GM18909 (cell line): ENCODE measurements around the gene GBX1.

Experiments used
- ATAC-seq: cut with Tn5 transposase; IDR thresholded peaks from one replicate; pipeline ENCODE4 v1.9.1; 2021; ENCODE audit warnings: mild to moderate bottlenecking; ENCODE audit not compliant: unreplicated experiment, poor library complexity

GBX1 gene

DNA sequence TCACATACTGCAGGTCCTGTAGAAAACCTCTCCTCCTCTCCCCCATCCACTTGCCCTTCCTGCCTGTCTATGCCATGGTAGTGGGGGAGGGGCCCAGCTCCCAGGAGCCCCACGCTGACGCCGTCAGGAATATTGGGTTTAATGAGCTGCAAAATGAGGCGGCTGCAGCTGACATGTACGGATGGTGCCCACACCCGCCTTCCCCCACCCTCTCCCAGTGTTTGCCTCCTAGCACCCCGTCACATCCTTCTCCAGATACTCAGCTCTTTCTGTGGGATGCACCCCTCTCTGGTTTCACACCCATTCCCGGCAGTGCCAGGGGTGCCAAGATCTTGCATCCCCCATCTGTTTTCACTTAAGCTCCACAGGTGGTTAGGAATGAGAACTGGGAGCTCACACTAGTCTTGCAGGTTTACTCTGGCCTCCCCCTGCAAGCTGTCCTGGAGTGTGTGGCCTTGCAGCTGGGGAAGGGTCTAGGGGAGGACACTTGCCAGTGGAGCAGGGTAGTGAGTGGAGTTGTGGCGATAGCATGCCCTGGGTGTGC, 26.1 kb downstream of the GBX1 start:
- ATAC-seq = no peak

DNA sequence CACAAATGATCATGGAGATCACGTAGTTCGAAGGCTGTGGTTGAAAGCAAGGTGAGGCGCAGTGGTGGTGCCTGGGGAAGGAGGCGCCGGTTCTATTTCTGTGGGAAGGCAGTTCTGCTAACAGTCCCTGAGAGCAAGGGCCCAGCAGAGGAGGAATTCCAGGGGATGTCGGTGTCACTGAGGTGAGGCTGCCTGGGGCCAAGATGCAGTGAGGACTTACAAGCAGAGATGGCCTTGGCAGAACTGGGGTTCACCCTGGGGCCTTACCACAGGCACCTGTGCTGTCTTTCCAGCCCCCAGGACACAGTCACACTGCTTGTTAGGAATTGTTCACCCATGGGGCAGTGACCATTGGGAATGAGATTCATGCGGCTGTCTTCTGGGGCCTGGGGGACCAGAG, 26.7 kb downstream of the GBX1 start:
- ATAC-seq = no peak

DNA sequence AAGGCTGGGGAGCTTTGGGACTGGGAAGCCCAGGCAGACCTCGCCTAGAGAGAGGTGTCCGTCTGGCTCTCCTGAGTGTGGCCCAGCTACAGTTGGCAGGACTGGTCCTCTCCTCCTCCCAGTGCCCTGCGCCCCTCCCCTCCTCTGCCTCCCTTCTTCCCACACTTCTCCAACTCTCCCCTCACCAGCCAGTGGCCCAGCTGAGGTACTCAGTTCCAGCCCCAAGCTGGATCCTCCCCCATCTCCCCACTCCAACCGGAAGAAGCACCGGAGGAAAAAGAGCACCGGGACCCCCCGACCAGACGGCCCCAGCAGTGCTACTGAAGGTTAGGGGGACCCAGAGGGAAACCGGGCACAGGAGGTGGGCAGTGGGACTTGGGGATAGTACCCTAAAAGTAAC, 27.7 kb downstream of the GBX1 start:
- ATAC-seq = no peak

DNA sequence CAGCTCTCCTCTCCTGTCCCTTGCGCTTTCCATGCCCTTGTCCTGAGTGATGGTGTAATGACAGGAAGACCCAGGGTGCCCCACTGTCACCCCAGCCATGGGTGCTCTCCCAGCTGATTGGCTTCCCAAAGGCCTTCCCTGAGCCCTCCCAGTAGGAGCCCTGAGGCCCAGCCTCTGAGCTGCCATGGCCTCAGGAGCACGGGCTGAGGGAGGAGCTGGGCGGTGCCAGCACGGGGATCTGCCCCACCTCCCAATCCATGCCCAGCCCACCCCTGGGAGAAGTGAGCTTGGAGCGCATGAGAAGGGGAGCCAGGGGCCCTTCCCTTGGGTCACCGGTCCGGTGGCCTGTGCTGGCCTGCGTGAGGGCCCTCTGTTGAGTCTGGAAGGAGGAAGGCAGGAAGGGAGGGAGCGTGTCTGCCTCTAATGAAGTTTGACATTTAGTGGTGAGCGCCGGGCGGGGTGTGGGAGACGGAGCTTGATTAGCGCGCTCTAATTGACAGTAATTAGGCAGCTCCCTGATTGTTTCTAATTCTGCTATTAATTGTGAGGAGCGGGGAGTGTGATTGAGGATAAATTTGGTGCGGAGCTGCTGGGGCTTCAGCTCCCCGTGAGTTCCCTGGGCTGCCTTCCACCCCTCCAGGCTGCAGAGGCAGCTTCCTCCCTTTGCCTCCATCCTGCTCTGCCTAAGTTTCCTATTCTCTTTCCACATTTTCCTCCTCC, 28.3 kb downstream of the GBX1 start:
- no peak for ATAC-seq

DNA sequence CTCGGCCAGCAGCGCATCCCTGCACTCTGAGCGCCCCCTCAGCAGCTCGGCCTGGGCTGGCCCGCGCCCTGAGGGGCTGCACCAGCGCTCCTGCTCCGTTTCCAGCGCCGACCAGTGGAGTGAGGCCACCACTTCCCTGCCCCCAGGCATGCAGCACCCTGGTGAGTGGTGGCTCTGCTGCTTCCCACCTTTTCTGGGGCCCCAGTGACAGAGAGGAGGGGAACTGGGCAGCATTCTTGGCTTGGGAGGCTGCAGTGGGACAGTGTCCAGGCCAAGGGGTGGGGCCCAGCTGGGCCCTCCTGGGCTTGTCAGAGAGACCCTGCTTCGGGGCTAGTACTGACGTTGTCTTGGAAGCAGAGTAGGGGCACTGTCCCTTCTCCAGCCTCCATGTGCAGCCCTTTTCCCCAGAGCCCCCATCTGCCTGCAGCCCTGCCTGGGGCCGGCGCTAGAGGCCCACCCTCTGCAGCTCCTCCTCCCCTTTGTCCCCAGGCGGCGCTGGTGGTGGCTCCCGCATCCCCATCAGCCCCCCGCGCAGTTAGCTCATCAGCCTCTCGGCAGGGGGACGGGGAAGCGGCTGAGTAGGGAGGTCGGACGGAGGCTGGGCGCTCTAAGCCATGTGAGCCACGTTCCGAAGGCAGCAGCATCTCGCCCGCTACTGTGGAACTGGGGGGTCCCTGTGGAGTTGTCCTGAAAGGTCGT, 29.2 kb downstream of the GBX1 start:
- ATAC-seq = no peak

DNA sequence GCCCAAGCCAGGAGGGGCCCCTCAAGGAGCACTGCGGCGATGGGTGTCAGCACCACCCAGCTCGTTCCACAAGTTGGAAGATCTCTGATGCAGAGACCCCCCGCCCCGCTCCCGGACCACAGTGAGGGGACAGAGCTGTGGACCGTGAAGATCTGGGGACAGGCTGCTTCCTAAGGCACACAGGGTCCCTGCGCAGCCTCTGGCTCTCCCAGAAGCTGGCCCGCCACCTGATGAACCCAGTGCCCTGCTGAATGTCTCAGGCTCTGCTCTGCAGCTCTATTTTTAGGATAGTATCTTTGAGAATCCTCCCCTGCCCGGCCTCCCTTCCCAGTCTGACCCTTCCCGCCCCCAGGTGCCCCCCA, 29.7 kb downstream of the GBX1 start:
- ATAC-seq = no peak

DNA sequence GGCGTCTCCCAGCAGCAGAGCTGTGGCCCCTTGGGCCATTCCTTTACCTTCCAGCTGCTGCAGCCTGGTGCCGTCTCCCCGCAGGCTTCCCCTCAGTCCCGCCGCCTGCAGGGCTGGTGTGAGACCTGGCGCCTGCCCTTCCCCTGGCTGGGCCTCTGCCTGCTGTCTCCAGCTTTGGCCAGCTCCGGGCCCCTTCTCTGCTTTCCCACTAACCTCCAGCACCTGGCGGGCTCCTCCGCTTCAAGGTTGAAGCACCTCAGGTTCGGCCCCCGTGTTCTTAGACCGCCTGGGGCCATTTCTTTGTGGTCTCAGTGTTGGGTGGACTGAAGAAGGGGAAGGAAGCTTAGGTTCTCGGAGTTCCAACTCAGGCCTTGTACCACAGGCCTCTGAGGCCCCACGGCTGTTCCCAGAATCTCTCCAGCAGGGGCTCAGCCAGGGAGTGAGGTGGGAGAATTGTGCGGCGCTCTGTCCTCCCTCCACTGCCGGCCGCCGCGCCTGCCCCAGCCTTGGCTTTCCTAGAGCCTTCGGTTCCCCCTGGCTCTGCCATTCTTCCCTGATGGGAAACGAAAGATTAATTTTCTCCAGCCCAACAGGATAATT, 30.3 kb downstream of the GBX1 start:
- ATAC-seq = no peak

DNA sequence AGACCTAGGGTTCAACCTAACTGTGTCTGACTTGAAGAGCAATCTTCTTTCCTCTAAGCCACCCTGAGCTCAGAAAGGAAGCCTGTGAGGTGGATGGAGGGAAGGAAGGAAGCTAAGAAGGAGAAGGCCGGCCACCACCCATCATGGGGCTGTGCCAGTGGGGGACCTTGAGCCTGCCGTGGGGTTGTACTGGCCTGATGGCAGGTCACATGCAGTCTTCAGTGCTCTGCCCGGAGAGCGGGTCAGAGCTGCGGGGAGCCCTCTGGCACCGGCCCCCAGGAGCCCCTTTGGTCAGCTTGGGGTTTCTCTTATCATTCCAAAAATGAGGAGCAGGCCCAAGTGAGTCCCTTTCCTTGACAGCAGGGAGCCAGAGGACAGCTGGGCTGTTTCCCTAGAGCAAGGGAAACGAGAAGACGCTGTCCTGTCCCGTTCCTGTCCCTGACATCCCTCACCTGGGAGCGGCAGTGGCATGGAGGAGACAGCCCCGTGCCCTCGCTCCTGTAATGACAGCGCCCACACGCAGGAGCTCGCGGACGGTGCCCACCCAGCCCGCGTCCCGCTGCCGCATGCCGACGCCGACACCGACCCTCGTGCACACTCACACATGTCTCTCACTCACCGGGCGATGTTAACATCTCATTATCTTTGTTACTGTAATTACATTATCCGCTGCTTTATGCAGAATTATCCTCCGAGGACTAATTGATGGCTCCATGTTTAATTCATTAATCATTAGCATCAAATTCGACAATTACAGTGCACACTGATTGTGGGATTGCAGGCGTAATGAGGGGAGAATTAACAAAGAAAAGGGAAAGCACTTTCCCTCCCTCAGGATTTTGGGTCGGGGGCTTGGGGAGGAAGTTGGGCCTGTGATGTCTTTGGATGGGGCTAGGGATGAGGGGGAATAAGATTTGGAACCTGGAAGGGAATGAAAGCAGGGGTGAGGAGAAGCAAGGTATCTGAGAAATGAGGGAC, 31.3 kb downstream of the GBX1 start:
- ATAC-seq = no peak

DNA sequence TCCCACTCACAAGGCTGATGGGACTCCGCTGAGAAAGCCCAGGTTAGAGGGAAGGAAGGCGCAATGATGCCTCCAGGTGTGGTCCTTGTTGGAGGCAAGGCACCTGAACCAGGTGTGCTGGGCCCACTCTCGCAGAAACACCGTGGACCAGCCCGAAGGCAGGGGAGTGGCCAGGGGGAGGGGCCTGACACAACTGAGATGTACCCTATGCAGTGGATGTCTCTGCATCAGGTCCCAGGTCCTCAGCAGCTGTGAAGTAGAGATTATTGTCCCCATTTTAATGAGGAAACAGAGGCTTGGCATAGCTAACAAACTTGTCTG, 32.0 kb downstream of the GBX1 start:
- no peak for ATAC-seq

DNA sequence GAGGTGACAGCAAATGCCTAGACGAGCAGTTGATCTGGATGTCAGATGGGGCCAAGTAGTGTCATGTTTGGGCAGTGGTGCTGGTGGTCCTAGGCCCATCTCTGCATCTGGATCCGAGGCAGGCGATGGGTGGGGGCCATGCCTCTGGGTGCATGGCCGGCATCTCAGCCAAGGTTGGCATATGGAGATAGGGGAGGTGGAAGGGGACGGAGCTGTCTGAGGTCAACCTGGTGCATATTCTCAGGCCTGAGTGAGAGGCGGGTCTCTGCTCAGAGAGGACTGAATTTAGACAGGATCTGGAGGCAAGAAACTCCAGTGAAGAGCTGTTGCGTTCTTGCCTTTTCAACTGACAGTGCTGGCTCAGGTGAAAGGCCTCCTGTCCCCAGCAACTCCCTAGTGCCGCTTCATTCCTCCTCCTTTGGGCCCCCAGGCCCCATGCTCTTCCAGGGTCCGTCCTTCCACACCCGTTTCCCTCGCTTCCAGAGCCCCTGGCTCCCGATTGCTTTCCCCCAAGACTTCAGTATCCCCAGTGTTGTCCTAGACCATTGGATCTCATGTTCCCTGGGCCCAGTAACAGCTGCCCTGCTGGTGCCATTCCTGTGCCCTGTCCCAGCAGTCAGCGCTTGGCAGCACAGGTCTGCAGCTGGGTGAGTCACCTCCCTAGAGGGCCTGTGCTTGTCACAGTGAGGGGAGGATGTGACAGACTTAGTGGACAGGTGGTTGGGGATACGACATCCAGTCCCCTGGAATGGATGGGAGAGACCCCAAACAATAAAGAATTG, 32.6 kb downstream of the GBX1 start:
- ATAC-seq = no peak

DNA sequence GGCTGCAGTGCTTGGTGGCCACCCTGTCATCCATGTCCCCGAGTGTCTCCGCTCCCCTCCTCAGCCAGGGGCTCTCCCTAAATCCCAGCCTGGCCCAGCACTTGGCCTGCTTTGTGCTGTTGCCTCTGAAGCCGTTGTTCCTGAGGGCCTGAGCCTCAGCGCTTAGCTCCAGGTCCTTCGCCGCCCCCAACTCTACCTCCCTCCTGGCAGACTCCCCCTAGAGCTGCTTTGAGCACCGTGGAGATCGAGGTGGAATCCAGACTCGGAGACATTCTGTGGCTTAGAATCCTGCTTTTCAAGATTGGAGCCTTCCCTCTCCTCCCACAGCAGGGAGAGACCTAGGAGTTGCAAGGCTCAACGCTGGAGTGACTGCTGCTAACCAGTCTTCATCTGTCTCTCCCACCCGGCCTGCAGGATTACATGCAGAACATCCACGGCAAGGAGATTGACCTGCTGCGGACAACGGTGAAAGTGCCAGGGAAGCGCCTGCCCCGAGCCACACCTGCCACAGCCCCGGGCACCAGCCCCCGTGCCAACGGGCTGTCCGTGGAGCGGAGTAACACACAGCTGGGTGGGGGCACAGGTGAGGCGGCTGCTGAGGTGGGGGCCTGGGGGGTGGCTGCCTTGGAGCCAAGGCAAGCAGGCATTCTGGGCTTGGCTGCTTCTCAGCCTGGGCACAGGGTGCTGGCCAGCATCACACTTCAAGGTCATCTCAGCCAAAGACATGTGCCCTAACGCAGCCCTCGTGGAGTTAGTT, 33.3 kb downstream of the GBX1 start:
- no peak for ATAC-seq

DNA sequence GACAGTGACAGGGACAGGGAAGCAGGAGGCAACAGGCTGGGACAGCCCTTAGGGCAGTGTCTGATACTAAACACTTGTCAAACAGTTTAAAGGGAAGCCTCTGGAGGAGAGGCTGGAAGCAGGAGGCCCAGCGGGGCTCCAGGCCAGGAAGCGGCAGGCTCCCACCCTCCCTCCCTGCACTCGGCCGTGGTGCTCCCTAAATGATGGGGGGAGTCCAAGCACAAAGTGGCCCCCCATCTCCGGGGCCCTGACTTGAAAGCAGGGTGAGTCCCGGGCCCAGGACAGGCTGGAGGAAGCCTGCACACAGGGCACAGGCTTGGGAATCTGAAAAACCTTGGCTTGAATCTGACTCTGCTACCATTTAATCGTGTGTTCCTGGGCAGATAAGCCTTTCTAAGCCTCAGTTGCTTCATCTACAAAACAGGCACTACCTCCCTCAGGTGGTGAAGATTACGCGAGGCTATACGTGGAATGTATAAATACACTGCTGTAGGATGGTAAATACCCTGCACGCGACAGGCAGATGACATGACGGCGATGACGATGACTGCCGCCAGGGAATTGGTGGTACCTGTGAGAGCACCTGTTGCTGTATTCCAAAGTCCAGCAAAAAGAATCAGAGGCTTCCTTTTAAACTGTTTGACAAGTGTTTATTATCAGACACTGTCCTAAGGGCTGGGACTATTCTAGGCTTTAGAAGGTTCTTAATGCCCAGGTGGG, 34.1 kb downstream of the GBX1 start:
- ATAC-seq = no peak

DNA sequence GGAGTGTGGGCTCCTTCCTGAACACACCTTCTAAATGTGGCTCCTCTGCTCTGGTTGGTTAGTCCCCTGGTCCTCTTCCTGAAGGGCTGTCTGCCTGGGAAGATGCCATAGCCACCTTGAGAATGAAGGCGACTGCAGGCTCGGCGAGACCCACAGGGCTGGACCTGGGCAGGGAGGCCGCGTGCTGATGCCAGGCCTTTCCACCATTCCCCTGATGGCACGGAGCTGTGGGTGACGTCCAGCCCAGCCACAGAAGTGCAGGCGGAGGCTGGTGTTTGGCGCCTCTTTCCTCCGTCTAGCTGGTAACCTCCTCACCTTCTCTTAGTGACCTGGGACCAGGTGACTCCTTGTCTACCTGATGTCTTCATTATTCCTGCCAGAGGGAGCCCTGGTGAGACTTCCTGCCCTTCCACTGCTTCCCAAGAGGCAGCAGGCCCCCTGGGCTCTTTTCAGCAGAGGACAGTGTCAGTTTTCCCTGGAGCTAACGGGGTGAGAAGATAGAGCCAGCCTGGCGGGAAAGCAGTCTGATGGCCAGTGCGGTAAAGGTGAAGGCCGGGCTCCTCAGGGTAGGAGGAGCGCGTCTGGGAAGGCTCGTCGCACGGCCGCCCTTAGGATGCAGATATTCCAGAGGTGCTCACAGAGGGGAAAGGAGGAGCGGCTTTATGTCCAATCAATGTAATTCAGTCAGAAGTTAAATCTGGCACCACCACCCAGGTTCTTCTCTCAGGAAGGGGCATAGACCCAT, 34.9 kb downstream of the GBX1 start:
- ATAC-seq = no peak

DNA sequence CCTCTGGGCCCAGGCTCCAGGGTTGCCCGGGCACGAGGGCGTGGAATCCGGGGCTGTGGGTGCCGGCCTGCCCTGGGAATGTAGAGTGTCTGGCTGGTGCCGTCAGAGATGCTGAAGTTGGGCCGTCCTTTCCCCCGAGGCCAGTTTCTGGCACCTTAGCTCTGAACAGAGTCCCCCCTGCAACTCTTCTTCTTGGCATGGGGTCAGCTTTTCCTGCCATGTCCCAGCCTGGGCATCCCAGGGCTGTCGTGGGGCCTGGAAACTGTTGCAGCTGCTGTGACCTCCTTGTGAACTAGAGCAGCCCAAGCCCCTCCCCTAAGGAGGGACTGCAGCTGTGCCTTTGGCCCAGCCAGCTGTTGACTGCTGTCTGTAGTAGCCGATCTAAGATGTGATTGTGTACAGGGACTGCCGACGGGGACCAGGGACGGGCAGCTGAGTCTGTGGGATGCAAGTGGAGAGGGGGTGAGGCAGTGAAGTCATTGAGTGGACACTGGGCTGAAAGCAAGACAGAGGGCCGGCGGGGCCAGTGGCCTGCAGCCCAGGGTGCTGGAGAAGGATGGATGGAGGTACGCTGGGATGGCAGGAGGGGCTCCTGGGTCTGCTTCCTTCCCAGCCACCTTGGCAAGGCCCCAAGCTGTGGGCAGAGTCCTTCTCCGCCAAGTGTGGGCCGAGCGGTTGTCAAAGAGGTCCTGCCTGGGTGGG, 35.8 kb downstream of the GBX1 start:
- no peak for ATAC-seq

DNA sequence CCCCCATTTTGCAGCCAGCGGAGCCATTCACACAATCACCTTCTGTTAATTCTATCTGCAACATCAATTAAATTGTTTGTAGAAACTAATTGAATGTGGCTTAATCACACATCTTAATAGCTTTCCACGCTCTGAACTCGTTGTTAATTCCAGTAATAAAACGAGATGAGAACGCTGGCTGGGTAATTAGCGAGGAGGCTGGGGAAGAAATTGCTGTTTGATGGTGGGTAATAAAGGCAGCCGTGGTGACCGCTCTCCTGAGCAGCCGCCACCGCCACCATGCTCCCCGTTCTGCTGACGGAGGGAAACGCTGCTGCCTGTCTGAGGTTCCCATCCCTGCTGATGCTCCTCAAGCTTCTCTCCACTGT, 36.3 kb downstream of the GBX1 start:
- no peak for ATAC-seq

DNA sequence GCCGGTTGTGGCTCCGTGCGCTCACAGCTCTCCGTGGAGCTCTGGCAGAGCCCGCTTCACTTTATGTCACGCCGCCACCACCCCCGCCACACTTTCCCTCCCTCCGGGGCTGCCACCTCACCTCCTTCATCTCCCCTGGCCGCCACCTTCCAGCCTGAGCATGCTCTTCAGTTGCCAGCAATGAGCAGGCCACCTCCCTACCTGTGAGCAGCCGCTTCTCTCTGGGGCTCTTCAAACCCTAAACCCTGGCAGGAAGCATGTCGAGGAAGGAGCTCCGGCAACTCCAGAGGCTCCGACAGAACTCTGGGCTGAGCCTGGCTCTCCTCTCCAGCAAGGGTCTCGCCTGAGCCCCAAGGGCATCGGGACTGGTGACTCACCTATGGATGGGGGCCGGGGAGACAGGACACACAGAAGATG, 36.7 kb downstream of the GBX1 start:
- no peak for ATAC-seq

DNA sequence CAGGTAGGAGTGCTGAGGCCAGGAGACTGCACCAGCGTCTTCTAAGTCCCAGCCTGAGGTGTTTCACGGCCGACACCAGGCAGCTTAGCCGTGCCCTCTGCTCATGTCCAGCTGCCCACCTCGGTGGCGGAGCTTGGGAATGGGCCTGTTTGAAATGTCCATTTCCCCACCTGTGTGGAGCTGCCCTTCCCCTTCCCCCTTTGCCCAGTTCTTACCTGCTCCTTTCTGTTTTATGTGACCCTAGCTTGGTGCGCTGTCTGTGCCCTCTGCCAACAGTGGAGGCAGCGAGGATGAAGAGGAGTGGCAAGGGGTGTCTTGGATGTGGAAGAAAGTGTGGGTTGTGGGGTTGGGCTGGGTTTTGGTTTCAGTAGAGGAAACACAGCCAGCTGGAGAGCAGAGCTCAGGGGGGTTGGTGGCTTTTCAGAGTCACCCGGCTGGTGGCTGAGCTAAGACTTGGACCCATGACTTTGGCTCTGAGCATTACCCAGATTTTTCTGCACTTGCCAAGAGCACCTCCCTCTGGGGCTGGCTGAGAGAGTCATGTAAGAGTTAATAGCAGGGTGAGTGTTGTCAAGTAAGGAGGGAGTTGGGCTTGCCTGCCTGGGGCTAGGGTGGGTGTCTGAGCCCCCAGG, 37.4 kb downstream of the GBX1 start:
- ATAC-seq = no peak
